NCI-H2171 treated with DMSO at 0.1 percent for 48 hours (cell line): ENCODE measurements around the gene SLC30A3.
"Not testable (repeated sequence)": the region's sequence is repeated elsewhere in the genome, so short reads cannot be mapped to it uniquely, and the experiment has no call there.

Experiments used
- DNase-seq: peaks from one replicate; lab custom pipeline; 2025; lab: John Stamatoyannopoulos, UW

Gene SLC30A3

GRCh38 chr2:27262379-27263286, at the start of gene SLC30A3:
Gene SLC30A3, minus strand, starts transcription at chr2:27263047. Its CDS starts 141 bp downstream, at chr2:27262906.
- peak; percentile 46 for DNase-seq

- no peak for DNase-seq
Observed at GRCh38 chr2:27312152-27312551, 49.3 kb upstream of the SLC30A3 start.

GRCh38 chr2:27309651-27310050, 46.8 kb upstream of the SLC30A3 start:
- DNase-seq, result no peak

GRCh38 chr2:27308359-27308881, 45.6 kb upstream of the SLC30A3 start, which contains the start of gene UCN:
Gene UCN, minus strand, starts transcription at chr2:27308445. Its CDS starts 550 bp downstream, at chr2:27307895.
- peak; percentile 32 for DNase-seq

GRCh38 chr2:27307545-27308358, 44.9 kb upstream of the SLC30A3 start:
- DNase-seq, result peak; percentile 34

- no peak for DNase-seq
Observed at GRCh38 chr2:27307287-27307544, 44.4 kb upstream of the SLC30A3 start.

GRCh38 chr2:27306573-27307286, 43.9 kb upstream of the SLC30A3 start:
- peak; percentile 17 for DNase-seq

GRCh38 chr2:27306136-27306535, 43.3 kb upstream of the SLC30A3 start:
- DNase-seq, result no peak

GRCh38 chr2:27305516-27305915, 42.7 kb upstream of the SLC30A3 start:
- DNase-seq, result no peak

- no peak for DNase-seq
Observed at GRCh38 chr2:27304488-27305240, 41.8 kb upstream of the SLC30A3 start.

- DNase-seq, result peak; percentile 86
Observed at GRCh38 chr2:27303093-27304025, 40.5 kb upstream of the SLC30A3 start.

- not testable (repeated sequence) for DNase-seq
Observed at GRCh38 chr2:27300606-27301005, 37.8 kb upstream of the SLC30A3 start.

- DNase-seq, result no peak
Observed at GRCh38 chr2:27298391-27299080, 35.7 kb upstream of the SLC30A3 start.

GRCh38 chr2:27297195-27297594, 34.3 kb upstream of the SLC30A3 start:
- DNase-seq, result no peak

- no peak for DNase-seq
Observed at GRCh38 chr2:27296481-27296880, 33.6 kb upstream of the SLC30A3 start.

GRCh38 chr2:27294928-27295327, 32.1 kb upstream of the SLC30A3 start:
- no peak for DNase-seq

- DNase-seq, result no peak
Observed at GRCh38 chr2:27291865-27292264, 29.0 kb upstream of the SLC30A3 start.

- DNase-seq, result no peak
Observed at GRCh38 chr2:27290549-27290948, 27.7 kb upstream of the SLC30A3 start.

GRCh38 chr2:27288610-27289009, 25.8 kb upstream of the SLC30A3 start:
- DNase-seq, result no peak

- DNase-seq, result no peak
Observed at GRCh38 chr2:27285481-27285880, 22.6 kb upstream of the SLC30A3 start.
